GM12878 (cell line): ENCODE data around the gene NACC1. TPM values are rescaled to one million over a fixed set of nuclear protein-coding genes. Genes with fewer than 3 reads are reported as not detected.

ENCODE experiments used
- ATAC-seq: fragments of 200-7000 bp; cut with Tn5 transposase; 3 replicates; pipeline ENCODE4 v1.9.1; 2020; ENCODE audit warnings: mild to moderate bottlenecking, moderate library complexity
- BruUV-seq: library from RNA; stranded (reverse); fragments of 400-500 nt; replicated peaks from 2 replicates; lab custom pipeline; 2021; lab: Mats Ljungman, UMichigan
- CTCF ChIA-PET: fragments of 300-600 bp; sonication (Branson Sonifier 250); formaldehyde crosslinking; extraction: SDS; loops from one replicate; lab custom pipeline; 2021; ENCODE audit warnings: inconsistent platforms; lab: Yijun Ruan, JAX
- POLR2A ChIA-PET: fragments of 350-600 bp; formaldehyde crosslinking; extraction: SDS; loops from one replicate; lab custom pipeline; 2021; ENCODE audit warnings: inconsistent platforms; lab: Charles Lee
- RAD21 ChIA-PET: fragments of 300-600 bp; sonication (Branson Sonifier 250); formaldehyde crosslinking; loops from one replicate; lab custom pipeline; 2023; ENCODE audit warnings: antibody characterized with exemption; ENCODE audit not compliant: unreplicated experiment; lab: Charles Lee
- SMC1A ChIA-PET: fragments of 300-600 bp; sonication (Branson Sonifier 250); formaldehyde crosslinking; loops from one replicate; lab custom pipeline; 2023; ENCODE audit not compliant: unreplicated experiment, uncharacterized antibody; lab: Charles Lee
- DNase-seq: peaks from one replicate; pipeline ENCODE4 v3.0.0-alpha.2; 2011; ENCODE audit warnings: low read depth, low spot score
- FAIRE-seq: peaks from 3 replicates; lab custom pipeline; 2011; peaks lifted over from hg19 to GRCh38; lab: Jason Lieb, UNC
- H2AFZ ChIP-seq: 2 replicates; pipeline ENCODE4 v1.6.0; 2011; ENCODE audit warnings: low read depth, low read length, control low read depth; ENCODE audit not compliant: control insufficient read depth
- H3K27ac ChIP-seq: 2 replicates; pipeline ENCODE4 v1.5.1; 2011; ENCODE audit warnings: control low read depth; ENCODE audit not compliant: control insufficient read depth, insufficient read depth
- H3K27me3 ChIP-seq, 2 experiments: replicated peaks in 1 of 2; 2 replicates each; pipeline versions ENCODE4 v1.6.0 to v1.6.1; 2011; ENCODE audit warnings: low read length in 1 of 2; ENCODE audit not compliant: control insufficient read depth in 2 of 2, insufficient read depth in 2 of 2
- H3K36me3 ChIP-seq, 2 experiments: 2 replicates each; pipeline ENCODE4 v1.5.1; 2011; ENCODE audit warnings: low read length in 1 of 2; ENCODE audit not compliant: control insufficient read depth in 2 of 2, insufficient read depth in 2 of 2
- H3K4me1 ChIP-seq: 2 replicates; pipeline ENCODE4 v1.6.1; 2011; ENCODE audit warnings: mild to moderate bottlenecking, low read length, moderate library complexity, mixed read lengths; ENCODE audit not compliant: control insufficient read depth, insufficient read depth
- H3K4me2 ChIP-seq: 2 replicates; pipeline ENCODE4 v1.6.0; 2011; ENCODE audit warnings: control low read depth; ENCODE audit not compliant: control insufficient read depth, insufficient read depth
- H3K4me3 ChIP-seq: fragments of 200-600 bp; sonication (generic); 2 replicates; pipeline ENCODE4 v1.5.1; 2016
- H3K79me2 ChIP-seq: 2 replicates; pipeline ENCODE4 v1.6.0; 2011; ENCODE audit warnings: low read length; ENCODE audit not compliant: control insufficient read depth, insufficient read depth
- H3K9ac ChIP-seq: 2 replicates; pipeline ENCODE4 v1.8.0; 2011; ENCODE audit warnings: low read length, control low read depth, mixed read lengths; ENCODE audit not compliant: control insufficient read depth, insufficient read depth
- H3K9me3 ChIP-seq: replicated peaks from 3 replicates; pipeline ENCODE4 v1.5.1; 2011; ENCODE audit warnings: mild to moderate bottlenecking, low read length; ENCODE audit not compliant: control insufficient read depth, insufficient read depth
- H4K20me1 ChIP-seq: 2 replicates; pipeline ENCODE4 v1.6.0; 2011; ENCODE audit not compliant: control insufficient read depth, insufficient read depth
- BHLHE40 ChIP-seq, 2 experiments: fragments of 450-650 bp in 1 of 2; IDR thresholded peaks; 2 replicates each; pipeline ENCODE4 v1.6.1; 2011 to 2017; ENCODE audit warnings: low read depth in 2 of 2, borderline replicate concordance in 1 of 2, improper control_type of control experiment in 1 of 2, low read length in 1 of 2, mild to moderate bottlenecking in 1 of 2
- EGR1 ChIP-seq, 2 experiments: IDR thresholded peaks; 1 replicate in 1 of 2; 2 replicates in 1 of 2; pipeline ENCODE4 v1.6.1; 2011 to 2012; ENCODE audit warnings: low read depth in 2 of 2, low read length in 2 of 2, borderline replicate concordance in 1 of 2, mild to moderate bottlenecking in 1 of 2, moderate library complexity in 1 of 2
- POLR2A ChIP-seq: IDR thresholded peaks from 2 replicates; pipeline ENCODE4 v1.6.1; 2011; ENCODE audit warnings: low read depth, mild to moderate bottlenecking, low read length
- ZNF622 ChIP-seq: fragments of 450-650 bp; IDR thresholded peaks from 2 replicates; pipeline ENCODE4 v1.6.1; 2017; ENCODE audit warnings: mild to moderate bottlenecking, inconsistent platforms
- WGBS: methylation state at CpG from one replicate; pipeline ENCODE4 v1.1.6; 2016; ENCODE audit warnings: low lambda C conversion rate; ENCODE audit not compliant: insufficient replicate concordance, insufficient coverage; ENCODE audit errors: missing lambda C conversion rate; 5-methylcytosine and 5-hydroxymethylcytosine counted together
- in situ Hi-C: fragments of 300-500 bp; cut with MboI; formaldehyde crosslinking; loops from 9 replicates; pipeline ENCODE4 v1.14.3; 2018; ENCODE audit warnings: mixed read lengths
- intact Hi-C: fragments of 100-400 bp; cut with micrococcal nuclease; formaldehyde crosslinking; loops from one replicate; pipeline ENCODE4 v1.14.2; 2022; ENCODE audit not compliant: unreplicated experiment
- polyA plus RNA-seq, 11 experiments: library from polyadenylated mRNA; depleted of rRNA in 4 of 11; unstranded in 6 of 11; stranded (reverse) in 5 of 11; fragments of >200 nt; fragmentation: Nextera tagmentation in 4 of 11; fragmentation: Illumina TruSeq in 1 of 11; extraction: Ambion mirVana in 4 of 11; extraction: Trizol in 1 of 11; gene quantifications; 1 replicate in 1 of 11; 2 replicates in 10 of 11; pipeline versions ENCODE4 v1.2.1 to v1.2.3, GENCODE V29; 2011 to 2016; ENCODE audit warnings: inconsistent platforms in 2 of 11, missing spikeins in 2 of 11, low read depth in 1 of 11
- total RNA-seq, 4 experiments: library from RNA; depleted of rRNA in 3 of 4; stranded (reverse); fragments of >200 nt in 3 of 4; fragmentation: Illumina TruSeq in 1 of 4; extraction: Trizol in 1 of 4; gene quantifications; 2 replicates each; pipeline versions ENCODE4 v1.2.1 to v1.2.3, GENCODE V29; 2013 to 2021

The NACC1 gene
- total and polyA plus RNA-seq, 10 of the 15 experiments (the other 5 are each of a cell fraction or from before 2014, with no cell fraction given) = 0.18 to 120 (median 19.2) TPM

DNA sequence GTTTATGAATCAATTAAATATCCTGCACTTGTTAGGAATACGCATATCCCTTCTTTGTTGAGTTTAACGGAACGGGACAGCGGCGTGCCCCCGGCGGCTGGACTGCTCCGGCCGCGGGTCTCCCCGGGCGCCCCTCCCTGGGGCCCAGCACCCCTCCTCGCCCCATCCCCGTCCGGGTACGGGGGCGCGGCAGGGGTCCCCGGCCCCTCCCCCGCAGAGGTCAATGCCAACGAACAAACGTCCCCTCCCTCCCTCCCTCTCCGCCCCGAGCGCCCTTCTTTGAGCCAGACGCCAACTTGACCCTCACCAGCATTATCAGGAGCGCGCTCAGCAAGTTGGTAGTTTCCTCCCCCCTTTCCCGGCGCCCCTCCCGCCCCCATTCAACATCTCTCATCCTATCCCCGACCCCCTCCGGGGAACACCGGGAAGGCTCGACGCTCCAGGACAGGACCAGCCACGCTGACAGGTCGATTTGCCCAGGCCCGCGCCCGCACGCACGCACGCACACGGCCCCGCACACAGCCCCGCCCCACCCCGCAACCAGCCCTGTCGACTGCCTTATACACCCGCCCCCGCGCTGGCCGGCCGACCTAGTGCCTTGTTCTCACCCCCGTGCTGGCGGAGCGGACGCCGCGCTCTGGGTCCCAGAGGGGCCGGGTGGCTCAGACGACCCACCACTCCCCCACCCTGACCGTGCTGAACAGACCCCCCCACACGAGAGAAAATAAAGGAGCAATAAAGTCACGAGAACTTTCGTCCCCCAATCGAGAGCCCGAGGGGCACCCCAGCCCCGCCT, 20.4 kb upstream of the NACC1 start:
- no peak for ATAC-seq
- intact Hi-C loops (loop anchor here (10.0 kb wide), 1 partner anchor 63 kb away; no protein-coding TSS in a partner anchor), in situ Hi-C loops (loop anchor here (10.0 kb wide), 1 partner anchor 213 kb away; the partner anchor contains the start of genes DNASE2 and KLF1)
- no peak for DNase-seq
- no peak overlapping the region for H3K4me3 ChIP-seq
- no peak overlapping the region for H3K4me2 ChIP-seq
- WGBS = 8% methylated on average over 26 of the region's 69 CpGs
- ChIA-PET SMC1A (no interaction called here), CTCF (interaction anchor here (8.0 kb wide), 1 partner anchor 121 kb away, joined by 145 read pairs; no protein-coding TSS in a partner anchor), RAD21 (no interaction called here), POLR2A (no interaction called here)
- peaks cover 38% of the 10 kb centered on the region for H3K4me1 ChIP-seq
- no peaks in the 10 kb centered on the region for H3K36me3 ChIP-seq
- TF ChIP-seq ZNF622 (no peak), BHLHE40 (IDR thresholded peaks at IDR 0.05; ENCODE audit: borderline replicate concordance in 1 of 2, low read depth in 2 of 2, low read length in 1 of 2) (peak in 1 of 2 experiments; percentile 7; a peak in 1 of 4 replicates), EGR1 (IDR thresholded peaks at IDR 0.05; ENCODE audit: borderline replicate concordance in 1 of 2, low read depth in 2 of 2, low read length in 2 of 2) (0 out of 3 replicates have a peak, but pooled peaks of 1 of the 2 experiments have one; percentile 39), POLR2A (0 out of 2 replicates have a peak, but pooled peaks have one; percentile 23)
- H4K20me1 ChIP-seq = no peaks in the 10 kb centered on the region
- H3K9me3 ChIP-seq = no peaks in the 10 kb centered on the region; the same call in 2 of the 3 replicates
- peaks cover 4% of the 10 kb centered on the region; the same call in 1 of the 2 replicates for H3K79me2 ChIP-seq
- no peak overlapping the region for H3K27ac ChIP-seq
- peaks cover 2 to 7% of the 10 kb centered on the region in 2 experiments for H3K27me3 ChIP-seq
- H2AFZ ChIP-seq = no peak overlapping the region
- no peak overlapping the region for H3K9ac ChIP-seq
- BruUV-seq = no TSS peak
- FAIRE-seq = no peak
